GM13976 (cell line): Measurements from ENCODE around the gene EXOC5.
"Not testable (repeated sequence)": the region's sequence is repeated elsewhere in the genome, so short reads cannot be mapped to it uniquely, and the experiment has no call there.

ENCODE experiments used
- DNase-seq: peaks from one replicate; pipeline ENCODE4 v3.0.0; 2012; ENCODE audit warnings: low spot score
- CTCF ChIP-seq: IDR thresholded peaks from 2 replicates; pipeline ENCODE4 v1.5.1; 2012; ENCODE audit warnings: borderline replicate concordance, mild to moderate bottlenecking; ENCODE audit not compliant: insufficient read depth; ENCODE audit errors: extremely low read depth, missing control alignments, control extremely low read depth
- in situ Hi-C: fragments of 300-500 bp; cut with MboI; formaldehyde crosslinking; loops from one replicate; pipeline ENCODE4 v1.12.0; 2022; ENCODE audit warnings: low sequenced_read_pairs, mixed read lengths, inconsistent platforms; ENCODE audit not compliant: unreplicated experiment

EXOC5 gene

GRCh38 chr14:57232006-57232405 lies 36.7 kb downstream of the EXOC5 start:
- TF ChIP-seq CTCF, result no peak
- DNase-seq, result no peak
- in situ Hi-C loops, result no loop called here

- DNase-seq, in situ Hi-C loops: not testable (repeated sequence)
Measured at GRCh38 chr14:57228320-57228719, 40.4 kb downstream of the EXOC5 start.

GRCh38 chr14:57227083-57227482 lies 41.6 kb downstream of the EXOC5 start:
- in situ Hi-C loops, result no loop called here
- TF ChIP-seq CTCF, result no peak
- no peak for DNase-seq

DNA sequence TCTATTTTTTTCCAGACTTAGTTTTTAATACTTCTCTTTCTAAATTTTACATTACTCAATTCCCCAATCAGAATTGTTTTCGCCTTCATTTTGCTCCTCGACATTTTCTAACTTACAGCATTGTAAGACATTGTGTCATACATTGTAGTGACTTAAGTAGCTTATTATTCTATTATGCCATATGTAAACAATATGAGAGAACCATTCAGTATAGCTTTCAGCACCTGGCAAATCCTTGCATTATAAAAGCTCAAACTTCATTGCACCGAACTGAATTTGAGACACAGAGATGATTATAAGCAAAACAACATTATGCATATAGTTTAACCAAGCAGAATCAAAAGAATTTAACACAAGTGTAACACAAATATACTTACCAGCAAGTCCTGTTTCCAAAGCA lies 46.8 kb downstream of the EXOC5 start:
- TF ChIP-seq CTCF, result no peak
- in situ Hi-C loops, result no loop called here
- no peak for DNase-seq

DNA sequence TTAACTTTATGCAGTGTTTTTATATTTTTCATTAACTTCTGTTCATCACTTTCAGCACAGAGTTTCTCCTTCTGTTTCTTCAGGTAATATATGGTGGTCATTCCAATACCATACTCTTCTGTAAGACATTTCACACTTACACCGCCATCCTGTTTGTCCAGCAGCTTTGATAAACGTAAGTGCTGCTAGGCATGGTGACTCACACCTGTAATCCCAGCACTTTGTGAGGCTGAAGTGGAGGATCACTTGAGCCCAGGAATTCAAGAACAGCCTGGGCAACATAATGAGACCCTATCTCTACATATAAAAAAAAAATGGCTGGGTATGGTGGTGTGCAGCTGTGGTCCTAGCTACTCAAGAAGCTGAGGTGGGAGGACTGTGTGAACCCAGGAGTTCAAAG lies 55.8 kb downstream of the EXOC5 start:
- in situ Hi-C loops, result no loop called here
- no peak for TF ChIP-seq CTCF
- DNase-seq, result no peak

- TF ChIP-seq CTCF, result no peak
- in situ Hi-C loops, result no loop called here
- no peak for DNase-seq
Measured at GRCh38 chr14:57209561-57209960, 59.1 kb downstream of the EXOC5 start.

GRCh38 chr14:57205938-57206337 lies 62.8 kb downstream of the EXOC5 start:
- TF ChIP-seq CTCF, result no peak
- DNase-seq, result no peak
- in situ Hi-C loops, result no loop called here

GRCh38 chr14:57202672-57203071 lies 66.0 kb downstream of the EXOC5 start:
- in situ Hi-C loops, DNase-seq: not testable (repeated sequence)
